Effector memory CD8-positive, alpha-beta T cell (primary cell): ENCODE measurements around the gene GPC5.

ENCODE experiments used
- ATAC-seq: fragments of 150-1000 bp; cut with Tn5 transposase; replicated peaks from 2 replicates; pipeline ENCODE4 v1.10.0; 2021; ENCODE audit warnings: mild to moderate bottlenecking, moderate library complexity
- DNase-seq, 3 experiments: peaks; one replicate each; pipeline ENCODE4 v3.0.0; 2021
- H3K27ac Mint-ChIP-seq, 2 donors: one replicate each; pipeline ENCODE4 v1.8.0; 2022; ENCODE audit warnings: mild to moderate bottlenecking in 2 of 2, mixed read lengths in 2 of 2, moderate library complexity in 2 of 2
- H3K27me3 Mint-ChIP-seq, 2 donors: one replicate each; pipeline ENCODE4 v1.8.0; 2022; ENCODE audit warnings: mixed read lengths in 2 of 2
- H3K36me3 Mint-ChIP-seq: one replicate; pipeline ENCODE4 v1.8.0; 2022; ENCODE audit warnings: mild to moderate bottlenecking, moderate library complexity, mixed read lengths; ENCODE audit not compliant: insufficient read depth
- H3K4me1 Mint-ChIP-seq, 2 donors: one replicate each; pipeline ENCODE4 v1.8.0; 2022; ENCODE audit warnings: low read depth in 2 of 2, mixed read lengths in 2 of 2
- H3K4me3 Mint-ChIP-seq, 2 donors: one replicate each; pipeline ENCODE4 v1.8.0; 2022; ENCODE audit warnings: mild to moderate bottlenecking in 2 of 2, mixed read lengths in 2 of 2, moderate library complexity in 2 of 2
- H3K9me3 Mint-ChIP-seq, 2 donors: one replicate each; pipeline ENCODE4 v1.8.0; 2022; ENCODE audit warnings: mixed read lengths in 2 of 2

The GPC5 gene

DNA sequence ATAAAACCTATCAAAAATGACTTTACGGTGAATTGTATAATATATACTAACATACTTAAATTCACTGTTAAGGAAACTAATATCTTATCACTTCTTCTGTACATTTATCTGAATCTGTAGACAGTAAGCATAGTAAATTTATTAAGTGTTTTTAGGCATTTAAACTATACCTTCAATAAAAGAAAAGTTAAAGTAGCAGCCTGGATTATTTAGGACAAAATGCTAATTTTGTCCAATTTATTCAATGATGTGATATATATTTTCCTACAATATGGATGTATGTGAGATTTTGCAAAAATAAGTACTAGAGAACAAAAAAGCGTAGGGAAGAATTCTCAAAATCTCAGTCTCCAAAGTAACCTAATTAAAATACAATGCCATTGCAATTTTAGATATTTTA is 299.9 kb downstream of the GPC5 start:
- H3K4me1 Mint-ChIP-seq = no peaks in the 10 kb centered on the region
- ATAC-seq (no peak), DNase-seq (no peak)
- H3K27ac Mint-ChIP-seq = no peak overlapping the region
- H3K9me3 Mint-ChIP-seq = peaks cover 0 to 2% of the 10 kb centered on the region in 2 donors
- no peaks in the 10 kb centered on the region for H3K27me3 Mint-ChIP-seq
- no peaks in the 10 kb centered on the region for H3K36me3 Mint-ChIP-seq
- no peak overlapping the region for H3K4me3 Mint-ChIP-seq

DNA sequence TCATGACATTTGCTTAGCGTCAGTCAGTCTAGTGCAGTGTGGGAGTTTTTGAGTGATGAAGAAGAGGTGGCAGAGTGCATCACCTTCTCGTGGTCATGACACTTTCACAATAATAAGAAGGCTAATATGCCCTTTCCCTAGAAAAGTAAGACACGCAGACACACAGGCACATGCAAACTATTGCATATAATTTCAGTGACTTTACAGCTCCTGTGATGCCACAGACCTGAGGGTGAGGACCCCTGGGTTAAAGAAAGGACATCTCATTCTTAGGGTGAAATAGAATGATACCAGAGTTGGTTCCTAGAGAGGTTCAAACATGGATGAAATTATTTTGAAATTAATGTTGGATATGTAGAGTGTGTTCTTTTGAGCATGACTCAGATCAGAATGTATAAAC is 300.3 kb downstream of the GPC5 start:
- Mint-ChIP-seq H3K36me3 (no peaks in the 10 kb centered on the region), H3K4me3 (no peak overlapping the region), H3K9me3 (peaks cover 0 to 2% of the 10 kb centered on the region in 2 donors), H3K27me3 (no peaks in the 10 kb centered on the region), H3K27ac (no peak overlapping the region), H3K4me1 (no peaks in the 10 kb centered on the region)
- ATAC-seq = no peak
- DNase-seq = no peak

DNA sequence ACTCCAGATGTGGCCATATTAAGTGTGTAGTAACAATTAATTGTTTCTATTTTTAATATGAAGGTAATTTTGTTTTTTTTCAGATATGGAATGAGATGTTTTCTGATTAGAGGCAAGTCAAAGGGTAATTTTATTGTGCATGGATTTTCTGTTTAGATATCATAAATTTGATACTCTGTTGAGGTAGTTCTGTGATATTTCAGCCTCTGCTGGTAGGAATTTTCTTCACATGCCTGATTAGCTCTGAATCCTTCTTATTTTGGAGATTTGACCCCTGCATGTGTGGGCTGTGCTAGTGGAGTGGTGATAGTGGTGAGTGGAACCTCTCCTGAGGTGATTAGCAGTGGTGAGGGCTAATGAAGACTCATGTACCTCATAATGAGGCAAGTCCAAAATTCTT is 301.4 kb downstream of the GPC5 start:
- no peak overlapping the region for H3K4me3 Mint-ChIP-seq
- peaks cover 0 to 4% of the 10 kb centered on the region in 2 donors for H3K9me3 Mint-ChIP-seq
- no peak overlapping the region for H3K27ac Mint-ChIP-seq
- no peaks in the 10 kb centered on the region for H3K27me3 Mint-ChIP-seq
- H3K4me1 Mint-ChIP-seq = no peaks in the 10 kb centered on the region
- ATAC-seq (no peak), DNase-seq (no peak)
- H3K36me3 Mint-ChIP-seq = no peaks in the 10 kb centered on the region

DNA sequence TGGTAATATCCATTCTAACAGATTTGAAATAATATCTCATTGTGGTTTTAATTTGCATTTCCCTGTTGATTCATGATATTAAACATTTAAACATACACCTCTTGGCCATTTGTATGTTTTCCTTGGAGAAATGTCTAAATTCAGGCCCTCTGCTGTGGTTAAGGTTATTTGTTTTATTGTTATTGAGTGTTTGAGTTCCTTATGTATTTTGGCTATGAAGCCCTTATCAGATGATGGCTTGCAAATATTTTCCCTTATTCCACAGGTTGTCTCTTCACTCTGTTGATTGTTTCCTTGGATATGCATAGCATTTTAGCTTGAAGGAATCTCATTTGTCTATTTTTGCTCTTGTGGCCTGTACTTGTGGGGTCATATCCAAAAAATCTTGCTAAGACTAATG is 303.6 kb downstream of the GPC5 start:
- no peak overlapping the region for H3K27ac Mint-ChIP-seq
- peaks cover 0 to 6% of the 10 kb centered on the region in 2 donors for H3K9me3 Mint-ChIP-seq
- ATAC-seq (no peak), DNase-seq (no peak)
- no peaks in the 10 kb centered on the region for H3K27me3 Mint-ChIP-seq
- H3K36me3 Mint-ChIP-seq = no peaks in the 10 kb centered on the region
- no peak overlapping the region for H3K4me3 Mint-ChIP-seq
- no peaks in the 10 kb centered on the region for H3K4me1 Mint-ChIP-seq

DNA sequence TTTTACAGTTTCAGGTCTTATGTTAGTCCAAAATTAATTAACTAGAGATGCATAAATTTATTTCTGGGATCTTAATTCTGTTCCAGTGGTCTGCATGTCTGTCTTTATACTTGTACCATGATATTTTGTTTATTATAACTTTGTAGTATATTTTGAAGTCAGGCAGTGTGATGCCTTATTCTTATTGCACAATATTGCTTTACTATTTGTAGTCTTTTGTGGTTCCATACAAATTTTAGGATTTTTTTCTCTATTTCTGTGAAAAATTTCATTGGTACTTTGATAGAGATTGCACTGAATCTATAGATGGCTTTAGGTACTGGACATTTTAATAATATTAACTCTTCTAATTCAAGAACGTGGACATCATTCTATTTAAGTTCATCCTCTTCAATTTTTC is 304.0 kb downstream of the GPC5 start:
- Mint-ChIP-seq H3K27ac (no peak overlapping the region), H3K4me3 (no peak overlapping the region), H3K27me3 (no peaks in the 10 kb centered on the region), H3K9me3 (peaks cover 0 to 6% of the 10 kb centered on the region in 2 donors), H3K4me1 (no peaks in the 10 kb centered on the region), H3K36me3 (no peaks in the 10 kb centered on the region)
- DNase-seq (no peak), ATAC-seq (no peak)

DNA sequence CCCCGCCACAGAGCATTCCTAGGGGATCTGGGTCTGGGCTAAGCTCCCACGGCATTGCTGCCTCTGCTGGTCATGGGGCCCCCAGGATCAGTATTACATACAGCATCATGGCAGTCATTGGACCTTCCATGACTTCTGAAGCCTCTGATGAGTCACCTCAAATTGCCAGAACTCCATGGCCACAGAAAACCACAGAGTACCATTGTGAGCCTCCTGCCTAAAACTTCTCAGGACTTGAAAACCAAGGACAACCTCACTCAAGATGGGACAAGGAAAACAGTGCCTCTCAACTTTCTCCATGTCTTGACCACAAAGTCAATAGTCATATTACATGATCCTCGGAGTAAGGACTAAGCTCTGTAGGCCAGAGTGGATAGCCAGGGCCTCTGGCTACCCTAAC is 306.0 kb downstream of the GPC5 start:
- DNase-seq (no peak), ATAC-seq (no peak)
- Mint-ChIP-seq H3K36me3 (no peaks in the 10 kb centered on the region), H3K27me3 (no peaks in the 10 kb centered on the region), H3K9me3 (peaks cover 0 to 6% of the 10 kb centered on the region in 2 donors), H3K4me3 (no peak overlapping the region), H3K4me1 (no peaks in the 10 kb centered on the region), H3K27ac (no peak overlapping the region)

DNA sequence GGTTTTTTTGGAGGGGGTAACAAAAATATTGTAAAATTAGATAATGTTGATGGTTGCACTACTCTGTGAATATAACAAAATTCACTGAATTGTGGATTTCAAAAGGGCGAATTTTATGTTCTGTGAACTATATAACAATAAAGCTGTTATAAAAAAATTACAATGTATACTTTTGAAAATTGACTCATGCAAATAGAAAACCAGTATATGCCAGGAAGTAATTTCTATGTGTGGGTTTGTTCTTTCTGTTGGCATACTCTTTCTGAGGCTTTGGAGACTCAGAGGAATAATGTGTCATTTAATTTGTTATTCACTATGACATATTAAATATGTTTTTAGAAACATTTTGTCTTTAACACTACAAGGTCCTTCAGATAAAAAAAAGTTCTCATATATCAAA is 310.1 kb downstream of the GPC5 start:
- Mint-ChIP-seq H3K27me3 (no peaks in the 10 kb centered on the region), H3K36me3 (no peaks in the 10 kb centered on the region), H3K27ac (no peak overlapping the region), H3K4me3 (no peak overlapping the region), H3K4me1 (no peaks in the 10 kb centered on the region), H3K9me3 (peaks cover 0 to 4% of the 10 kb centered on the region in 2 donors)
- no peak for DNase-seq
- no peak for ATAC-seq

DNA sequence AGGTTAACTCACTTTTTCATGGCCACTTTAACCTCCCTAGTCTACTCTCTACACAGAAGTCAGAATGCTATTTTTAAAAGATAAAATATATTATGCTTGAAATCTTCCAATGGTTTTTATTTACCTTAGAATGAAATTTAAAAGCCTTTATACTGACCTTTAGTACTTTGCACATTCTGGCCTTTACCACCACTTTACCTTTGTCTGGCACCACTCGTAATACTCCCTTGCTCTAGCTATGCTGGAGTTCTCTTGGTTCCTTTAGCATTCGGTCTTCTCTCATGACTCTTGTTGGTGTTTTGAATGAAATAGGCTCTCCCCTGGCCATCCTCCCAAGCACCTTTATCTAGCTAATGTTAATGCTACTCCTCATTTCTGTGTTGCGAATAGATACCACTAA is 310.8 kb downstream of the GPC5 start:
- DNase-seq (no peak), ATAC-seq (no peak)
- Mint-ChIP-seq H3K9me3 (peaks cover 0 to 4% of the 10 kb centered on the region in 2 donors), H3K4me3 (no peak overlapping the region), H3K27ac (no peak overlapping the region), H3K4me1 (no peaks in the 10 kb centered on the region), H3K36me3 (no peaks in the 10 kb centered on the region), H3K27me3 (no peaks in the 10 kb centered on the region)

DNA sequence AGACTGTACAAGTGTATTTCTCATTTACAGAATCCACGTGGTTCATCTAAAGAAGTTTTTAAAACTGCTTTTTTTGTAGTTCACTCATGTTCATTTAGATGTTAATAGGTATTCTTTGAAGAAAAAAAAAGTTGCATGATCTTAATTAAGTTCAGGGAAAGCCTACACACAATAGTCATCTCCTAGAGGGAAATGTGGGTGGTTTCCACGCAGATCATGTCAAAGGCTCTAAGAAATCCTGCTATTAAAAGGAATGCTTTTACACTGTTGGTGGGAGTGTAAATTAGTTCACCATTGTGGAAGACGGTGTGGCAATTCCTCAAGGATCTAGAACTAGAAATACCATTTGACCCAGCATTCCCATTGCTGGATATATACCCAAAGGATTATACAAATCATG is 312.3 kb downstream of the GPC5 start:
- no peaks in the 10 kb centered on the region for H3K36me3 Mint-ChIP-seq
- no peaks in the 10 kb centered on the region for H3K27me3 Mint-ChIP-seq
- H3K9me3 Mint-ChIP-seq = peaks cover 0 to 2% of the 10 kb centered on the region in 2 donors
- H3K4me3 Mint-ChIP-seq = no peak overlapping the region
- ATAC-seq (no peak), DNase-seq (no peak)
- H3K4me1 Mint-ChIP-seq = no peaks in the 10 kb centered on the region
- H3K27ac Mint-ChIP-seq = no peak overlapping the region

DNA sequence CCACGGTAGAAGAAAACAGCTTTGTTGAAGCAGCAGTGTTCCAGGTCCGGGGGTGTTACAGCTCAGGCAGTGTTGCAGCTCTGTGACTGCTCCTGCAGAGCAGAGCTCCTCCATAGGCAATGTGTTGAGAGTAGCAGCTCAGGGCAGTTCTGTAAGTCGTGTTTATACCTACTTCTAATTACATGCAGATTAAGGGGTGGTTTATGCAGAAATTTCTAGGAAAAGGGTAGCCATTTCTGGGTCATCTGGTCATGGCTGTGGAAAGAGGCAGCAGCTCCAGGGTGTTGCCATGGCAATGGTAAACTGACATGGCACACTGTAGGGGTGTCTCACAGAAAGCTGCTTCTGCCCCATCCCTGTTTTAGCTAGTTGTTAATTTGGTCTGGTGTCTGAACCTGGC is 316.4 kb downstream of the GPC5 start:
- ATAC-seq (no peak), DNase-seq (no peak)
- H3K27ac Mint-ChIP-seq = no peak overlapping the region
- H3K9me3 Mint-ChIP-seq = no peaks in the 10 kb centered on the region
- H3K4me3 Mint-ChIP-seq = no peak overlapping the region
- H3K4me1 Mint-ChIP-seq = no peaks in the 10 kb centered on the region
- no peaks in the 10 kb centered on the region for H3K36me3 Mint-ChIP-seq
- no peaks in the 10 kb centered on the region for H3K27me3 Mint-ChIP-seq

DNA sequence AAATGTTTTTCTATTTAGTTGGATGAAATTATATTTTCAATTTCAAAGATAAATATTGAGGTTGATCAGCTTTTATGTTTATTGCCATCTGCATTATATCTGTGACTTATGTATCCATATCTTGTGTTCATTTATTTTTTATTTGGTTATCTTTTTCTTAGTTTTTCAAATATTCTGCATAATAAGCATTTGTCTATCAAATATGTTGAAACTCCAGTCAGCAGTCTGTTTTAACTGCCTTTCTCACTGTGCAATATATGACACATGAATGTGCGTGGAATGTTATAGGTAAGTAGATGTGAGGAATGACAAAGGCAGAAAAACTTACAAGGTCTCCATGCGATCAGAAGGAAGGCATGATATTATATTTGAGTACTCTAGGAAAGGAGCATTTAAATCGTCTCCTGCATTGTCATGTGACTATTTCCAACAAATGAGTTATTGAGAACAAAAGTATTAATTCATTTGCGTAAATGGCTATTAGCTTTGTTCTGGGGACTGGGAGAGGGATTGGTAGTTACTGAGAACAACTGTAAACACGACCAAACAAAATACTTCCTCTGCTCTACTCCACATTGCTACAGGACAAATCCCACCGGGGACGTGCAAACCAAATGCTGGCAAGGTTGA is 318.1 kb downstream of the GPC5 start:
- Mint-ChIP-seq H3K4me3 (no peak overlapping the region), H3K27ac (no peak overlapping the region), H3K9me3 (no peaks in the 10 kb centered on the region), H3K36me3 (no peaks in the 10 kb centered on the region), H3K27me3 (no peaks in the 10 kb centered on the region), H3K4me1 (no peaks in the 10 kb centered on the region)
- DNase-seq = no peak
- ATAC-seq = no peak

DNA sequence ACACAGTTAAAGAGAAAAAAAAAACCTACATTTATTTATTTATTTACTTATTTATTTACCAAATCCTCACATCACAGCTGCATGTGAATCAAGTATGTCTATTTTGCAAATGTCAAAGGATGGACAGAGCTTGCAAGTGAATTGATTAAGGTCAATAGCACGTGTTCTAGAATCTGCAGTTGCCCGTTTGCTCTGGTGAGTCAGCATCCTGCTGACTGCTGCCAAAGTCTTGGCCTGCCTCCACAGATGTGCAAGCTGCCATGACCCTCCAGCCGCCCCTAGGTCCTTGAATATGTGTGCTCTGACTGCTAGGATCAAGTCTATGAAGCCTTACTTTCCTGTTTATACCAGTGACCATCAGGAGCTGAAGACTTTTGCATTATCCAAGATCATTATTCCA is 320.6 kb downstream of the GPC5 start:
- H3K27me3 Mint-ChIP-seq = no peaks in the 10 kb centered on the region
- ATAC-seq = no peak

DNA sequence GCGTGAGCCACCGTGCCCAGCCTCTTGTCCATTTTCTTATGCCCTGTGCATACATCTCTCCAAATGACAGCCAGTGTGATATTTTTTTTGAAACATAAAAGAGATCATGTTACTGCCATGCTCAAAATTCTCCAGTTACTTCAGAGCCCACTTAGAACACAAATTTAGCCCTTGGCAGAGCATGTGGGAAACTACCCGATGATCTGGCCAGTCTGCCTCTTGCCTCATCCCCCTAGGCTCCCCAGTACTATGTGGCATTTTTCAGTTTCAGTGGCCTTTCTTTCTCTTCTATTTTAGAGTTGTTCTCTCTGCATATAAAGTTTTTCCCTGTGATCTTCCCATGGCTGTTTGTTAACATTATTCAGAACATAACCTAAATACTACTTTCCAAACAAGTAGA is 323.0 kb downstream of the GPC5 start:
- DNase-seq = no peak
- Mint-ChIP-seq H3K4me3 (no peak overlapping the region), H3K4me1 (no peaks in the 10 kb centered on the region), H3K27ac (no peak overlapping the region), H3K36me3 (no peaks in the 10 kb centered on the region), H3K9me3 (no peaks in the 10 kb centered on the region), H3K27me3 (no peaks in the 10 kb centered on the region)
- no peak for ATAC-seq

More for the DNA sequence above, 320.6 kb downstream of the GPC5 start:
- Mint-ChIP-seq H3K9me3 (no peaks in the 10 kb centered on the region), H3K27ac (no peak overlapping the region), H3K36me3 (no peaks in the 10 kb centered on the region), H3K4me1 (no peaks in the 10 kb centered on the region), H3K4me3 (no peak overlapping the region)
- DNase-seq = no peak

DNA sequence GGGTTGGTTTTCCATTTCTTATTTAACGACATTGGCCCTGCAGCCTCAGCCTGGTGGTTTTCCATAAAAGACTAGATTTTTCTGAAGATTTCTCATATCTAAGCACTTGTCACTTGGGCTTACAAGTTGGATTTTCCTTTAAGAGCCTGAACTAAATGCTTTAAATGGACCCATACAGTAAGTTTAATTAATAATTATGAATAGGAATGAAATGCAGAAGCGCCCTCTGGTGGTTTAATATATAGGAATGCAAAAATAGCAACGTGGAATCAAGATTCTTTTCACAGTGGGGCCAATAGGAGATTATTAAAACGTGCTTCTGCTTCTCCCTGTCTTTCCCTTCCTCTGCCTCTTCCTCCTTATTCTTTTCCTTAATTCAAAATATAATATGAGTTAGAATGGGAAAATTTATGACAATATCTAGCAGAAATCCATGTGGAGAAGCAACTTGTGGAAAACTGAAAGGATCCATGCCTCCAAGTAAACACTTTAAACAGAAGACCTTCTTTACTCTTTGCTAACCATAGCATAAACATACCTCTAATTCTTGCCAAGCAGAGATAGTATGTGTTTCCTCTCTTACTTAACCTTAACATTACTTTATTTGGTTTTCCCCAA is 324.0 kb downstream of the GPC5 start:
- no peaks in the 10 kb centered on the region for H3K27me3 Mint-ChIP-seq
- ATAC-seq = no peak
- H3K4me3 Mint-ChIP-seq = no peak overlapping the region
- DNase-seq = no peak
- no peaks in the 10 kb centered on the region for H3K36me3 Mint-ChIP-seq
- no peak overlapping the region for H3K27ac Mint-ChIP-seq
- H3K4me1 Mint-ChIP-seq = no peaks in the 10 kb centered on the region
- H3K9me3 Mint-ChIP-seq = no peaks in the 10 kb centered on the region
